Memory B cell (primary cell): Measurements from ENCODE around the gene VPS26C.
A peak's percentile ranks its signal among the peaks of the same experiment; 100 is the strongest.

Source experiments
- ATAC-seq: fragments of 150-1000 bp; cut with Tn5 transposase; 2 replicates; pipeline ENCODE4 v1.10.0; 2021; ENCODE audit warnings: low read depth, mild to moderate bottlenecking, moderate library complexity
- DNase-seq, 2 donors: peaks; one replicate each; pipeline ENCODE4 v3.0.0; 2022; ENCODE audit warnings: low spot score in 2 of 2
- H3K27ac Mint-ChIP-seq: one replicate; pipeline ENCODE4 v1.8.0; 2022; ENCODE audit warnings: mild to moderate bottlenecking, moderate library complexity, mixed read lengths
- H3K27me3 Mint-ChIP-seq: one replicate; pipeline ENCODE4 v1.8.0; 2022; ENCODE audit warnings: mixed read lengths
- H3K36me3 Mint-ChIP-seq: one replicate; pipeline ENCODE4 v1.8.0; 2022; ENCODE audit warnings: mild to moderate bottlenecking, mixed read lengths
- H3K4me1 Mint-ChIP-seq: one replicate; pipeline ENCODE4 v1.8.0; 2022; ENCODE audit warnings: mixed read lengths
- H3K4me3 Mint-ChIP-seq: one replicate; pipeline ENCODE4 v1.8.0; 2022; ENCODE audit warnings: mild to moderate bottlenecking, moderate library complexity, mixed read lengths
- H3K9me3 Mint-ChIP-seq: one replicate; pipeline ENCODE4 v1.8.0; 2022; ENCODE audit warnings: mixed read lengths

VPS26C gene

DNA sequence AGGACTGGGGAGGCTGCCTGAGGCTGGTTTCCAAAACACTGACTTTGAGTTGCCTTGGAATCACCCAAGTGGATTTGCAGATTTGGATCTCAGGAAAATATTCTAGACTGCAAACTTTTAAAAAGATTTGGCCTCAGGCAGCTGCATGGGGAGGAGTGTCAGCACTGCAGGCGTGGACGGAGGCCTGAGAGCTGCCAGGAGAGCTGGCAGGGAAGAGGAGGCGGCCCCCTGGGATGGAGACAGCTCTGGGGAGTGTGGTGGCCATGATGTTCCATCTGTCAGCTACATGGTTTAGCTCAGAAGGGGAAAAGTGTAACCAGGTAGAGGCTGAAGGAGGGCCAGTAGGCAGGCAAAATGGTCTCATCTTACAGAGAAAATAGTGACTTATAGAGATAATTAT, 72.1 kb downstream of the VPS26C start:
- DNase-seq (no peak), ATAC-seq (no peak)
- Mint-ChIP-seq H3K9me3 (no peaks in the 10 kb centered on the region), H3K4me3 (no peak overlapping the region), H3K4me1 (no peaks in the 10 kb centered on the region), H3K36me3 (peaks cover 36% of the 10 kb centered on the region), H3K27ac (no peak overlapping the region), H3K27me3 (no peaks in the 10 kb centered on the region)

DNA sequence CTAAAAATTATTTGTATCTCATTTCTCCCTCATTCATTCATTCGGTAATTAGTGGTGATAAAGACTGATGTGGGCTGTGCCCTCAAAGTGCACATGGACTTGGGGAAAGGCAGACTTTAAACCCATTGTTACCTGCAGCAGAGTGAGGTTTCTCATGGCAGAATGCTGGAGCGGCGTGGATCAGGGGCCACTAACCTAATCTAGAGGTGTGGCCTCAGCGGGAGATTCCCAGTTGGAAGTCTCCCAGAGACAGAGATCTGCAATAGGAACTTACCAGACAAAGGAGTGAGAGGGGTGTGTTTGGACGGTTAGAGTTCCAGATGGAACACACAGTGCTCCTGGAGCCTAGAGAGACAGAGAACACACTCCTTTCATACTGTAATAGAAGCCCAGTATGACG, 73.5 kb downstream of the VPS26C start:
- no peak overlapping the region for H3K27ac Mint-ChIP-seq
- ATAC-seq (no peak), DNase-seq (no peak)
- no peaks in the 10 kb centered on the region for H3K9me3 Mint-ChIP-seq
- H3K4me1 Mint-ChIP-seq, result no peaks in the 10 kb centered on the region
- no peaks in the 10 kb centered on the region for H3K27me3 Mint-ChIP-seq
- no peak overlapping the region for H3K4me3 Mint-ChIP-seq
- H3K36me3 Mint-ChIP-seq, result peaks cover 38% of the 10 kb centered on the region

DNA sequence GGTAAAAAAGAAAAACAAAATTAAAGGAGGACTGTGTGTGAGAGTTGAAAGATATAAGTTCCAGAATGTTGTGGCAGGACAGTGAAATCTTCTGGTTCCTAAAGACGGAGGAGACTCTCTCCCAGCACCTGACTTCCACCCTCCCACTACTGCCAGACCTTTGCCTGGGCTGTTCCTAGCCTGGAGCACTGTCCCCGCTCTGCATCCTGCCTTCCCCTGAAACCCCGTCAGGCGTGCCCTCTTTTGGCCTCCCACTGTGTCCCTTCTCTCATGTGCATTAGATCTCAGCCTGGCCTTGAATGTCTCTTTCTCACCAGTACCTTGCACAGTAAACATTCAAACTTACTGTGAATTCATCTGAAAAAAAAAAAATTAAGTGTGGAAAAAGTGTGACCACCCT, 74.1 kb downstream of the VPS26C start:
- no peak for ATAC-seq
- Mint-ChIP-seq H3K4me1 (no peaks in the 10 kb centered on the region), H3K27ac (no peak overlapping the region), H3K36me3 (peaks cover 38% of the 10 kb centered on the region), H3K27me3 (no peaks in the 10 kb centered on the region), H3K9me3 (no peaks in the 10 kb centered on the region), H3K4me3 (no peak overlapping the region)
- DNase-seq, result no peak

DNA sequence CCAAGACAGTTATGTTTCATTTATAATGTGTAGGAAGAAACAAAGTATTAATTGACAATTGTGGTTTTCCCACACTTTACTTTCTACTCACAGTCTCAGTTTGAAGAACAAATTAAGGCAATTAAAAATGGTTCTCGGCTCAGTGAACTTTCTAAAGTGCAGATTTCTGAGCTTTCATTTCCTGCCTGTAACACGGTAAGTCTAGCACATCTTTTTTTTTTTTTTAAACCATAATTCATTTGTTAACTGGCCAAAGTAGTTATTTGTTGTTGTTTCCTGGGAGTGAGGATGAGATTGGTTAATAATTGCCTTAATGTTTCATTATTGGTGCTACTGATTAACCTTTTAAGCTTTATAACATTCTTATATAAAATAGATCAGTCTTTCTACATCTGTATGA, 75.1 kb downstream of the VPS26C start:
- DNase-seq (no peak), ATAC-seq (no peak)
- Mint-ChIP-seq H3K27me3 (no peaks in the 10 kb centered on the region), H3K4me3 (no peak overlapping the region), H3K36me3 (peaks cover 36% of the 10 kb centered on the region), H3K4me1 (no peaks in the 10 kb centered on the region), H3K27ac (no peak overlapping the region), H3K9me3 (no peaks in the 10 kb centered on the region)

DNA sequence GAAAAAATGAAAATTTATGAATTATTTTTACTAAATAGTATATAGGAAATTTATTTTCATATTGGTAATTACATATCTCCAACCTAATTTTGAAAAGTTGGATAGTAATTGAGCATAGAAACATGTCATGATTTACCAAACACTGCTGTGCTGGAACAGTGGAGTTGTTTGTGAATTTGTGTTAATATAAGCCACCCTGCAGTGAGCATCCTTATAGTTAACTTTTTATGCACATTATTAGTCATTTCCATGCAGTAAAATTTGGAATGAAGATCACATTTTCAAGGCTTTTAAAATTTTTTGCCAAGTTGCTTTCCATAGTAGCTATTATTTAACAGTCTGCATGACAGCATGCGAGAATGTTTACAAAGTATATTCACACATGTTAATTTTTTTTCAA, 78.3 kb downstream of the VPS26C start:
- Mint-ChIP-seq H3K36me3 (peaks cover 30% of the 10 kb centered on the region), H3K4me3 (no peak overlapping the region), H3K4me1 (peaks cover 2% of the 10 kb centered on the region), H3K9me3 (no peaks in the 10 kb centered on the region), H3K27ac (no peak overlapping the region), H3K27me3 (no peaks in the 10 kb centered on the region)
- no peak for ATAC-seq
- no peak for DNase-seq

DNA sequence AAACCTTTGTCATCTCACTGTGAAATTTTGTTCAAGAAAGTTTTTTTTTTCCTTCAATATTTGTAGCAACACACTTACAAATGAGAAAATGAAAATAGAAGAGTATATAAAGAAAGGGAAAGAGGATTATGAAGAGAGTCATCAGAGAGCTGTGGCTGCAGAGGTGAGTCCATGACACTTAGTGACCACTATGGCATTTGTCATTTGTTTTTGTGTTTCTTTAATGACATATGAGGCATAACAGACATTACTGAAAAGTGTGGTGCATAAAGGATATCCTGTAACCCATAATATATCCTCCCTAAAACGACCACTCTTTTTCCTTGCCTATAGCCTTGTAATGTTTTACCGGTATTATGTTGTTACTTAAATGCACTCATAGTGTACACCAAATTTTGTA, 80.2 kb downstream of the VPS26C start:
- ATAC-seq, result no peak
- H3K9me3 Mint-ChIP-seq, result no peaks in the 10 kb centered on the region
- H3K36me3 Mint-ChIP-seq, result peaks cover 21% of the 10 kb centered on the region
- H3K4me1 Mint-ChIP-seq, result peaks cover 2% of the 10 kb centered on the region
- H3K4me3 Mint-ChIP-seq, result no peak overlapping the region
- H3K27me3 Mint-ChIP-seq, result no peaks in the 10 kb centered on the region
- no peak overlapping the region for H3K27ac Mint-ChIP-seq
- no peak for DNase-seq

DNA sequence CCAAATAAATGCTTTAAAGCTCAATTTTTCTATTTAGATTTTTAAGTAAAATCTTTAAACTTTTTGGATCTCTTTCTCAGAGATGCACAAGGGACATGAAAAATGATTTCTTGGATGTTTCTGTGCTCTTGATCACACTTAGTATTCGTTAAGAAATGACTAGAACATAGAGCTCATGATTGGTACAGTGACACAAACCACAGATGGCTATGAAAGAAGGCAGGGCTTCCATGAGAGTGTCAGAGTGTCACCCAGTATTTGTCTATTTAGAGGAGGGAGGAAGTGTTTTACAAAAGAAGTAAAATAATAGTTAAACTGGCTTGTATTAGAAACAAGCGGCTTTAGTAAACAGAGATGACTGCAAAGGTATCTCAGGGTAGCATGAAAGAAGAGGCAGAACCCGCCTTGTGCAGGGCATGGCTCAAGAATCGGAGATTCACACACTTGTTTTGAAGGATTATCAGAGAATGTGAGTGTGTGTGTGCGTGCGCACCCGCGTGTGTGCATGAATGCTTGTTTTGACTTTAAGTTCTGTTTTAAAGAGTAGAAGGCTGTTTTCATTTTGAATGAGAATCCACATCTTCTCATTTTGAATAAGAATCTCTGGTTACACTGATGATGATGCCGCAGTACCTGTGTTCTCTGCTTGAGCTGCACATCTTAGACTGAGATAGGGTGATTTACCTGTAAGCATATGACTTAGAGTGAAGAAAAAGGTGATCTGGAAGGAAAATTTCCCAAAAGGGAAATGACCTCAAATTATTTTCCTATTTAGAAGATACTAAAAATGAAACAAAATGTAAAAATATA, 82.1 kb downstream of the VPS26C start:
- DNase-seq, result no peak
- H3K4me3 Mint-ChIP-seq, result no peak overlapping the region
- no peaks in the 10 kb centered on the region for H3K27me3 Mint-ChIP-seq
- peak overlapping the region; percentile 33 for H3K27ac Mint-ChIP-seq
- peaks cover 2% of the 10 kb centered on the region for H3K9me3 Mint-ChIP-seq
- peaks cover 2% of the 10 kb centered on the region for H3K4me1 Mint-ChIP-seq
- peaks cover 24% of the 10 kb centered on the region for H3K36me3 Mint-ChIP-seq
- no peak for ATAC-seq

DNA sequence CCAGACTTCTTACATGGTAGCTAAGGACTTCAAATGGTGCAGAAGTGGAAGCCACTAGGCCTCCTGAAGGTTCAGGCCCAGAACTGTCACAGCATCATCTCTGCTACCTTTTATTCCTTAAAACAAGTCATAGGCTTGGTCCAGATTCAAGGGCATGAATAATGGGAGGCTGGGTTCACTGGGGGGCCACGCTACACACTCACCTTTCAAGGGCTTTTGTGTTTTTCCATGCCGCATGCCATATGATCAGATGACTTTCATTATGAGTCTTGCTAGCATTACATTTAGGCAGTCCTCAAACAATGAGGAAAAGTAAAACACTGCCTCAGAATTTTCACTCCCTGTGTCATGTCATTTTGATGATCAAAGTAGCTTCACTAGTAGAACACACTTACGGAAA, 83.4 kb downstream of the VPS26C start:
- H3K36me3 Mint-ChIP-seq, result peaks cover 29% of the 10 kb centered on the region
- ATAC-seq (no peak), DNase-seq (no peak)
- no peaks in the 10 kb centered on the region for H3K27me3 Mint-ChIP-seq
- peaks cover 2% of the 10 kb centered on the region for H3K4me1 Mint-ChIP-seq
- H3K4me3 Mint-ChIP-seq, result no peak overlapping the region
- H3K27ac Mint-ChIP-seq, result peak overlapping the region; percentile 35
- H3K9me3 Mint-ChIP-seq, result peaks cover 5% of the 10 kb centered on the region

DNA sequence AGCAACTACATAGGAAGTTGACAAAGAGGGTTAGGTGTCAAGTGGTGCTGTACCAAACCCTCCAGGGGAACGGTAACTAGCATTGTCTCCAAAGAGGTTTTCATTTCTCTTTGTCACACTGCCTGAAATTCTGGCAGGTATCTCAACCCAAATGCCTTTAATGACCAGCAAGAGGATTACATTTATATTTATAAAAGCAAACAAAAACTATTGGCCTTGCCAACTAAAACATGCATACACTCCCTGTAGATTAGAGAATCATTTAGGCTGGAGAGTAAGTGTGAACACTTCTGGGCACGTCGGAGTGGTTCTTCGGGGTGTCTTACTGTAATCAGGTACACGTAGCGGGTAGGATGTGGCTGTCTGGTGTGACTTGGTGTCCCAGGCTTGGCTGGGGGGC, 84.9 kb downstream of the VPS26C start:
- ATAC-seq, result no peak
- peaks cover 2% of the 10 kb centered on the region for H3K4me1 Mint-ChIP-seq

DNA sequence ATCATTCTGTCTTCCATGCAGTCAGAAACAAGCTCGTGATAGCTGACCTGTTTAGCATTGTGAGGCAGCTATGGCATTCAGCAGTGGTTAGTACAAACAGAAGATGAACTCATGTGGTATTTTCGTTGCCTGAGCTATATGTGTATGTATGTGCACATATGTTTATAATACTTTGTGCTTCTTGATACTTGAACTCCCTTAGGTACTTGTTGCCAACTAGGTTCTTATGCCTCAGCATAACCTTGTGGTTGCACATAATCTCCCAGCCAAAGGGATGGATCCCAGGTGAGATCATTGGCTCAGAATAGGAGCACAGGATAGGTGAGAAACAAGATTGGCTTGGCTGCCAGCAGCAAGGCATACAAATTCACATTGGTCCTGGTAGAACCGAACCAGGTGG, 86.1 kb downstream of the VPS26C start:
- Mint-ChIP-seq H3K4me3 (no peak overlapping the region), H3K36me3 (peaks cover 37% of the 10 kb centered on the region), H3K27ac (no peak overlapping the region), H3K9me3 (peaks cover 5% of the 10 kb centered on the region), H3K27me3 (no peaks in the 10 kb centered on the region), H3K4me1 (peaks cover 2% of the 10 kb centered on the region)
- DNase-seq (no peak), ATAC-seq (no peak)

More for the DNA sequence above, 84.9 kb downstream of the VPS26C start:
- peaks cover 5% of the 10 kb centered on the region for H3K9me3 Mint-ChIP-seq
- peaks cover 37% of the 10 kb centered on the region for H3K36me3 Mint-ChIP-seq
- H3K4me3 Mint-ChIP-seq, result no peak overlapping the region
- DNase-seq, result no peak
- no peak overlapping the region for H3K27ac Mint-ChIP-seq
- H3K27me3 Mint-ChIP-seq, result no peaks in the 10 kb centered on the region

DNA sequence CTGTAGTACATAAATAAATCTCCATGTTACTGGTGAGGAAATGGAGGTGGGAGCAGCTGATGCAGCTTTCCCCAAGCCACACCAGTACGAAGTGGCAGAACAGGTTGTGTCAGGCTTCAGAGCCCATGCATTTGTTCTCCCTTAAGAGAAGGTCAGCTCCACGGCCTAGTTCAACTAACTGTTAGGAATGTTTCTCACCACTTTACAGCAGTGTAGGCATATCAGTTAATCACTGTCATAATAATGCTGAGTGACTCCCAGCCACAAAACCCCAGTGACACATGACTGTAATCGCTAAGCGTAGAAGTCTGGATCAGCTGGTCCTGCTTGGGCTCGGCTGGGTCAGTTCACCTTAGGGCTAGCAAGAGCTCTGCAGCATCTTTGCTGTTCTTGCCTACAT, 90.4 kb downstream of the VPS26C start:
- Mint-ChIP-seq H3K4me1 (no peaks in the 10 kb centered on the region), H3K4me3 (no peak overlapping the region), H3K27ac (no peak overlapping the region), H3K9me3 (peaks cover 5% of the 10 kb centered on the region), H3K36me3 (peaks cover 44% of the 10 kb centered on the region), H3K27me3 (no peaks in the 10 kb centered on the region)
- DNase-seq (no peak), ATAC-seq (no peak)
